GF-D8 (cell line): ENCODE data around the gene ACYP2.

ENCODE experiments used
- DNase-seq: peaks from one replicate; lab custom pipeline; 2025; lab: John Stamatoyannopoulos, UW

The ACYP2 gene

DNA sequence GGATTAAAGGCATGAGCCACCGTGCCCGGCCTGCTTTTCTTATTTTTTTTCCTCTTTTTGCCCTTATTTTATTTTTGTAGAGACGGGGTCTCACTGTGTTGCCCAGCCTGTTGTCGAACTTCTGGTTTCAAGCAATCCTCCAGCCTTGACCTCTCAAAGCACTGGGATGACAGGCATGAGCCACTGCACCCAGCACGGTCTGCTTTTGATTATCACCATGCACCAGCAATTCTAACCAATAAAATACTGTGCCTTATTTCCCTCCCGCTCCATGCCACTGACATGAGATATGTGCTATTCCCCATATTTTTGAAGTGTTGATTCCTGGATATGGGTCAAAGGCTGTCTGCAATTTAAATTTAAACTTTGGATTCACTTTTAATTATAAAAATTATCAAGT lies 42.9 kb downstream of the ACYP2 start:
- no peak for DNase-seq

DNA sequence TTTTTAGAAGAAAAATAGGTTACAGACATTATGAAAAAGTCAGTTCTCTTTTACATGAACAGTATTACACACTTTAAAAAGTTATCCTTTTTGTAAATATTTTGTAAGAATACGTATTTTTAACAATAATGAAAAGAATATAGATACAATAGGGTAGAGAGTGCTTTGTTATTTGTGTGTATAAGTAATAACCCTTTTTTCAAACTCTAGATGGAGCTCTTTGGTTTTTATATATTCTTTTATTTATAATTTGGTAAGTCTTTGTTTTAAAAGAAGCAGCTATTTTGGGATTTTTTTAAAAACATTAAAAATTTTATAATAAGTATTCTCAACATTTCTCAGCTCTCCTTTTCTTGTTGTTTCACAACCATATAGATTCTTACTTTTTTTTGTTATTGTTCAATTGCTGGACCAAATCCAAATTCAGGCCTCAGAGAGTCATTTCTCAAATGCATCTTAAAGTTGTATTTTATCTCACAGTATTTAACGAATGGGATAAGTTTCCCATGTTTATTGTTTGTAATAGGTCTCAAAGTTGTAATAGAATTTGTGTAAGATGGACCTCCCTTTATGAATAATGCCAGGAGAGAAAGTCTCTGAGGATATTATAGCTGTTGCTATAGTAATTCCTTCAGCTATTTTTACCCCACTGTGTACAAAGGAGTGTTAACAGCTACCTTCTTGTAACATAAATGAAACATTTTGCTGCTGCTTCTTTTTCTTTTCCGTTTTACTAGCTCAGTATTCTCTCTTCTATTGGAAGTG lies 46.4 kb downstream of the ACYP2 start:
- no peak for DNase-seq

DNA sequence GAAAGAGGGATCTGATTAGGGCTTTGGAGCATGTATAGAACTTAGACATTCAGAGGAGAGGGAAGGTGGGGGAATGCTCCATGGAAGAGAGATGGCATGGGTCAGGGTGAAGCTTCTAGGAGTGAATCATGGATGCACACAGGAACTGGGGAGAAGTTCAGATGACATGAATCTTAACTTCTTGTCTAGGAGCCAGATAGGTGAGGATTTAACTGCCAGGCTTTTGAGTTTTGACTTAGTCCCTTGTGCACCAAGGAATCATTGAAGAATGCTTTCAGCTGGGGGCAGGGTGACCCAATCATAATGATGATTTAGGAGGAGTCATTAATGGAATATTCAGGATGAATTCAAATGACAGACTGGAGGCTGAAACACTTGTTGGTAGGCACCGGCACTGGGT lies 48.7 kb downstream of the ACYP2 start:
- DNase-seq = no peak

DNA sequence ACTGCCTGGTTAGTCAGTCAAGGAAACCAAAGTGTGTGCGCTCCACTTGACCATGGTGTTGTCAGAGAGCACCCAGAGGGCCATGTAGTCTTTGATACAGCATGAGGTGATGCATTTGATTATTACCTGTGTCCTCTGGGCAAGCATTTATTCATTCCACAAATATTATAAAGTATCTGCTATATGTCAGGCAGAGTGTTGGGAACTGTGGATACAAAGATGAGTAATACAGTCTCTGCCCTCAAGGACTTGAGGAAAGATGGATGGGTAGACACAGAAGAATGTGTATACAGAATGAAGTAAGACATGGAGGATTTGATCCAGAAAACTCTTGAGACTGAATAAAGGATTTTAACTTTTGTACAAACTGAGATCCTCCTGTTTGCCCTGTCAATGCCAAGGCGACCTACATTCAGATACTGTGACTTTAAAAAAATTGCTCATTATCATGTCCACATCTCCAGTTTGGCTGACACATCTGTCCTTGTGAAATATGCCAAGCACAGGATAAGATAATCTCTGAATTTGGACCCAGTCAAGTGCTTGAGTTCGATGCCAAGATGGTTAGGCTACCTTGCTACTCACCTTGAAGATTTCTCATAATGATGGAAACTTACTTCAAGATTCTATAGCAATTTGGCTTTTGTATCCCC lies 50.8 kb downstream of the ACYP2 start:
- no peak for DNase-seq

DNA sequence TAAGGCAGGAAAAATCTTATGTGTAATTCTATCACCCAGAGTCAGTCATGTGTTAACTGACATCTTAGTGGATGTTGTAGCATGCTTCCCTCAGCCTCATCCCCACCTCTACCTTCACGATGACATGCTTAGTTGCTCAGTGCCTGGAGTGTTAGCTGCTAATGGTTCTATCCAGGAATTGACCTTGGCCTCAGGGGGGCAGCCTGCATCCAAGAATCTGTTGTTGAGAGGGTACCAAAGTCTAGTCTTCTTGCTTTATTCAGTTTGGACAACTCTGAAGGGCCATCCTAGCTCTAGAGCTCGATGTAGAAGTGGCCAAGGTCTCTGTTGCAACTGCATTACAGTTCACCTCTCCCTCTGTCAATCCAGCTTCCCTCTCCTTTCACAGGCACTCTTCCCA lies 61.2 kb downstream of the ACYP2 start:
- no peak for DNase-seq

DNA sequence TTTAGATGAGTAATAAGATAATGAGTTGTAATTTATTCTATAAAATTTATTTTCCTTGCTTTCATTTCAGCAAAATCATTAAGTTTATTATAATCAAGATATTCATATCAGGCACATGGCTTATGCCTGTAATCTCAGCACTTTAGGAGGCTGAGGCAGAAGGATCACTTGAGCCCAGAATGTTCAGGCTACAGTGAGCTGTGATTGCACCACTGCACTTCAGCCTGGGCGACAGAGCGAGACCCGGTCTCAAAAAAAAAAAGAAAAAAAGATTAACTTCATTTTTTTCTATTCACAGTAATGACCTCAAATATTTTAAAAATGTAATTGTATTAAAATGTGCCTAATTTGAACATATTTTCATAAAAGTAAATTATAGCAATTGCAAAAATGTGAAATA lies 67.9 kb downstream of the ACYP2 start:
- DNase-seq = no peak

DNA sequence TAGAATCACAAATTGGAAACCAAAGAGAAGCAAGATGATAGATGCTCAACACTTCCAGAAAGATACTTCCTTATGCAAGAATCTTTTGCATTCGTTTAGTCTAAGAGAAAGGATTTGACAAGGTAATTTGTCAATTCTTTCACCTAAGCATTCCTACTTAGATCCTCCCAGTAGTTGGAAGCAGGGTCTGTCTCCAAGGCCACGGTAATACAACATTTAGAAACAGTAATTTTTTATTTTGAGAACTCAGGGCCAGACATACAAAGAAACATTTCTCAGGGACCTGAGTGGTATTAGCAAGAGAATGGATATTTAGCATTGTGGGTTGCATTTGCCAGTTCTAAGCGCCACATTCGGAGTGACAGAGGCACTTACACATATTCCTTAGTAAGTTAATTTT lies 68.6 kb downstream of the ACYP2 start:
- no peak for DNase-seq

DNA sequence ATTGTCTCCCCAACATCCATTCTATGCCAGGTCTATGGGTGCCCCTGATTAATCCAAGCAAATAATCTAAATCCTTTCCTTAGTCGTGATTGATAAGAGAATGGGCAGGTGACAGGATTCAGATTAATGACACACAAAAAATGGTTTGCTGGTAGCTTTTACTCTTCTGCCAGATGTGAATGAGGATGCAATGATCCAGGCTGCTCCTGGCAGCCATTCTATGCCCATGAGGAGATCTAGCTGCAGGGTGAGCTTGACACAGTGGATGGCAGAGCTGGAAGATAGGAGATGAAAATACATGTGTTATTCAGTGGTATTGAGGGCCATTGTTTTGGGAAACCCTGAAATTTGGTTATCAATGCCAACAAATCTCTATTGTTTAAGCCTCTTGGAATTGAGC lies 69.7 kb downstream of the ACYP2 start:
- DNase-seq = no peak

DNA sequence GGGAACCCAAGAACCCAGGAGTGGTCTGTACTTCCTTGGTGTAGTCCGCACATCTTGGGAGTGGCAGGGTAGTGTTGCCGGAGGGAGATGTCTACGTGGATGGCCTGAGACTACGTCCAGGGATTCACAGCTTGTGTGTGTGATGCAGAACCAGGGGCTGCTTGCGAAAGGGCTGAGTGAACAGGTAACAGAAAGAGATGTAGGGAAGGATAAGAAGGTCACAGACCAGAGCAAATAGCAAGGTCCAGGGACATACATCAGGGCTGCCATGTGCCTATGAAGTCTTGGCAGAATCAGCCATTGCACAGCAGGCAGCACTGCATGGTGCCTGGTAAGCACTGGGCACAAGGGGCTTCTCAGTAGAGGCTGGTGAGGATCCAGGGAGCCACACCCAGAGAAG lies 71.9 kb downstream of the ACYP2 start:
- no peak for DNase-seq

DNA sequence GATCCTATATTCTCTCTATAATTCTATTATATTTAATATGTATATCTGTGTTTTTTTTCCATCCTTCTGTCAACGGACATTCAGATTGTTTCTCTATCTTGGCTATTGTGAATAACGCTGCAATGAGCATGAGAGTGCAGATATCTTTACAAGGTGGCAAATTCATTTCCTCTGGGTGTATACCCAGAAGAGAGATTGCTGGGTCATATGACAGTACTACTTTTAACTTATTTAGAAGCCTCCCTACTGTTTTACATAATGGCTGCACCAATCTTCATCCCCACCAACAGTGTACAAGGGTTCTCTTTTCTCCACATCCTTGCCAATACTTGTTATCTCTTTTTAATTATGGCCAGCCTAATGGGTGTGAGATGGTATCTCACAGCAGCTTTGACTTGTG lies 74.1 kb downstream of the ACYP2 start:
- no peak for DNase-seq

DNA sequence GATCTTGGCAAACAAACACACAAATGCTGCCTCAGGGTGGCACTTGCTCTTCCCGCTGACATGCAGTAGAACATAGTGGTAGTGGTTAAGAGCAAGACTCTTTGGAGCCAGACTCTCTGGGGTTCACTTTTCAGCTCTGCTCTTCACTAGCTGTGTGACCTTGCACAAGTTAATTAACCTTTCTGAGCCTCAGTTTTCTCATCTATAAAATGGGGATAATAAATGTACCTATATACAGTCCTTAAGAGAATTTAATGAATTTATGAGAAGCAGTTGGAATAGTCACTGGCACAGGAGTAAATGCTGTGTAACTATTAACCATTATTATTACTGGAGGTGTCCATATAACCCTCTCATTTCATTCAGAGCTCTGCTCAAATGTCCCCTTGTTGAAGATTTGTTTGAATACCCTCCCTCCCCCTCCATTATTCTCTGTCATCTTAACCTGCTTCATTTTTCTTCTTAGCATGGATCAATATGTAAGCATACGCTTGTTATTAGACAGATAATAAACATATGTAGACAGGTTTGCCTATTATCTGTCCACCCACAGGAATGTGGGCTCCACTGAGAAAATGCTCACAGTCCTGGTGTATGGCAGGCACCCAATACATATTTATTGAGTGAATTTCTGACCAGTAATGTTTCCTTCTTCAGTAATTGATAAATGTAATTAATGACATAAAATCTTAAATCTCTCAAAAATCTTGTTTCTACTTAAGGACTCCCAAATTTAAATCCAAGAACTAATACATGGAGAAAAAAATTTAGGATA lies 76.1 kb downstream of the ACYP2 start:
- DNase-seq = no peak

DNA sequence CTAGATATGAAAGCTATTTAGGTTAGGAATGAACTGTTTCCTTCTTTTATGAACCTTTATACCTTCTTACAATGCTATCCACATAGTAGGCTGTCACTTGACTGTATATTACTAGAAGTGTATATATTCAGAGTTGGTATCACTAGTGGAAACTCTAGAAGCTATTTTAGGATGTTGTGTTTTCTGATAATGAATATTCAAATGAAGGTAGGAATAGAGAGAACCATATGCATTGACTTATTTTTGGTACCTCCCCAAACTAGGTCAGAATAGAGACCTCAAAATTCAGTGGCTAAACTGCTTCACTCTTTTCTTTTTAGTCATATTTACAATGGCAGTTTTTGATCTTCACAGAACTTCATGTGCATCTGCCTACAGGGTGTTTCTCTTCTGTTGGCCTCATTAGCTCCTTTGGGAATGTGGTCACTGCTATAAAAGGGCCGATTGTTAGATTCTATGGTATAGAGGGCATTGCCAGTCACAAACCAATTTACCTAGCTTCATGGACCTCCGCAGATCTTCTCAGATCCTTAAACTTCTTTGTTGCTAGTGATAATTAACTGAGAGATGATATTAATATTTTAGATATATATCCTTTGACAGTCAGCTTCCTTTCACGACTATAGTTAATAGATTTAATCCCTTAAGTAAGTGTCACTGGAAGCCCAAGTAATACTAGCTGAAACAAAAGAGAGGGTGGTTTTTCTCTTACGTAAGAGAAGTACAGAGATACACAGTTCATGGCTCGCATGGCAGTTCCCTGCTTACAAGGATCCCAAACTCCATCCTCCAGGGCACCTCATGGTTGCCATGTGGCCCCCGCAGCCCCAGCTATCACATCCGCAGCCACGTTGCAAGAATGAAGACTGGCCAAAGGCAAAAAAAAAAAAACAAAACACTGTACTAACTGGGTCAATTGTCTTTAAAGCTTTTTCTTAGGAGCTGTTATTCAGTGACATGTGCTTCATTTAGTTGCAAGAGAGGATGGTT lies 79.6 kb downstream of the ACYP2 start:
- DNase-seq = no peak

DNA sequence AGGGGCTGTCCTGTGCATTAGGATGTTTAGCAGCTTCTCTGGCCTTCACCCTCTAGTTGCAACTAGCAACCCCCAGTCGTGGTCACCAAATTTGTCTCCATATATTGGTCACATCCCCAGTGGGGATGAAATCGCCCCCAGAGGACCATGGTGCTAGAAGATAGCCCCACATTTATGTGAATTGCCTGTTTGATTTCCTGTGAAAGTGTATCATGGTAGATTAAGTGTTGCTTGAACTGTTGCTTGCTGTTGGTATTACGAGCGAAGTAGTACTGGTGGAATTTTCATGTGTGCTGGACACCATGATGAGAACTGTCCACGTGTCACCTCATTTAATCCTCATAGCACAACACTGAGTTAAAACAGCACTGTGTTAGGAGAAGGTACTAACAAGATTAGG lies 81.2 kb downstream of the ACYP2 start:
- DNase-seq = no peak

DNA sequence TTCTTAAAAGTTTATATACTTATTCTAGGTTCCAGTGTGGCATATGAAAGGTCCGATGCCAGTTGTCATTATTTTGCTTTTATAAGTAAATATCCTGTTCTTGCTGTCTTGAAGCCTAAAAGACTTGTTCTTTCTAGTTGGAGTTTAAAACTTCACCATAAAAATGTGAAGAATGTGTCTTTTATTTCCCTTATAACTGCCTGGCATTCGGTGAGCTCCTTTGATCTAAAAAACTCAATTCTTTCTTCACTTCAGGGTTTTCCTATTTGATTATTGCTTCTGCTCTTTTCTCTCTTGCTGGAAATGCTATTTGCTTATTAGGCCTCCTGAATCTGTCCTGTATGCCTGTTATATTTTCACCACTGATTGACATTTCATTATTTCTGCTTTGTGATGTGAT lies 89.1 kb downstream of the ACYP2 start:
- DNase-seq = no peak

DNA sequence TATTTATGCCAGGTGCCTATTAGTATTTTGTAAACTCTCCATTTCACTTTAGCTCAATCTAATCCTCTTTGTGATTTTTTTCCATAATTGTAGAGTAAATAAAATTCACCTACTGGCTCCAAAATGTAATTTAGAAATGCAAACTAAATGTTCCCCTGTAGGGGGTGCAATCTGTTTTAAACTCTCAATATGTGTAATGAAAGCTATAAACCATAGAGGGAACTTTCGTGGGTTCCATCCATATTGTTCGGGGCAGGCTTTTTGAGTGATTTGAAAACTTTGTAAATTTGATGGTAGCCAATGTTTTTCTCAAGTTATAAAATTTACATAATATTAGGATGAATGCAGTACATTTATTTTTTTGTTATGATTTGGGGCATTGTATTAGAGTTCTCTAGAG lies 91.2 kb downstream of the ACYP2 start:
- DNase-seq = no peak

DNA sequence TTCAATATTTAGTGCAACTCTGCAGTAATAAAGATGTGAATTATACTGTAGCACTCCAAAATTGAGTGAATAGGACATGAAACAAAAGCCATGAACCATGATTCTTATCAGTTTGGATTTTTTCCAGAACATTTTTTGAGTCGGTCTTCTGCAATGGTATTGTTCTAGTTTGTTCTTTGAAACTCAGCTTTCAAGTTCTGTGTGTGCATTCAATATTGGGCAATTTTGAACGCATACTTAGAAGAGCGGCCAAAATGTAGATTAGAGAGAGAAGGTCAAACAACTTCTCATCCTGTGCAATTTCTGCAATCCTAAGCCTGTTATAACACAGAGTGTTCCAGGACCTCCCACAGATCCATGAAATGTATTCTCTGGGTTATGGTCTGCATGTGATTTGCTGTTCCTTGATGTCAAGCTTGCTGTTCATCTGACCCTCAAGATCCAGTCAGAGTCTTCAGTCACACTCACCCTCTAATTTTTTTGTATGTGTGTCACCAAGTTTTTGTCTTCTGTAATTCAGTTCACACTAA lies 92.3 kb downstream of the ACYP2 start:
- DNase-seq = no peak

DNA sequence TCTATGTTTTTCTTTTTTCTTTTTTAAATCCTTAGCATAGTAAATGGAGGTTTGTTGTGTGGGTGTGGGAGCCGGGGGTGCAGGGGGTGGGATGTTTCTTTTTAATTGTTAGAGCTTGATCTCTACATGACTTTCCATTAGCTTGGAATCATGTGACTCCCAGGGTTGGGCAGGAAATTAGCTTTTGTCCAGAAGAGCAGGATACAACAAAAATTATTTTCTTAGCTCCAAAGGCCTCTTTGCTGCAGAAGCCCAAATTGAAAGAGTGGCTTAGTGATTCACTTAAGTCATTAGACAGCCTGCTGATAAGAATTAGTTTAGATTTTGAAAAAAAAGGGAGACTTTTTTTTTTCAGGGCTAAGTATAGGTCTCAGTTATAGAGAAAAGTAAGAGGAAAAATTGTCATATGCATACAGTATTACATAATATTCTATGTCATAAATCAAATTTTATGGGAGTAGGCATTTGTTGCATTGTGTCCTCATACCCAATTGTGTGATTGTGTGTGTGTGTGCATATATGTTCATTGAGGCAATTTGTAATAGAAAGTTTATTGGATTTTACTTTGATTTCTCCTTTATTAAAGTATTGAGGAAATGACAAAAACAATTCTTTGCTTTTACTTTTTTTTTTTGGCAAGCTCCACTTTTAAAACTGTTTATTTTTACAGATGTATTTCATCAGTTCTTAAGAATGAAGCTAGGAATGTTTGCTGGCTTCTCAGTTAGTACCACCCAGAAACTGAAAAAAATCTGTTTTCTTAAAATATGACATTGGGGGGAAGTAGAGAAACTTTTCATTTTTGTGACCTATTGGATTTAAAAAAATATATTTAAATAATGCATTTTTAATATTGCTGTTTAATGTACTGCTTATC lies 93.2 kb downstream of the ACYP2 start:
- peak; percentile 9 for DNase-seq

DNA sequence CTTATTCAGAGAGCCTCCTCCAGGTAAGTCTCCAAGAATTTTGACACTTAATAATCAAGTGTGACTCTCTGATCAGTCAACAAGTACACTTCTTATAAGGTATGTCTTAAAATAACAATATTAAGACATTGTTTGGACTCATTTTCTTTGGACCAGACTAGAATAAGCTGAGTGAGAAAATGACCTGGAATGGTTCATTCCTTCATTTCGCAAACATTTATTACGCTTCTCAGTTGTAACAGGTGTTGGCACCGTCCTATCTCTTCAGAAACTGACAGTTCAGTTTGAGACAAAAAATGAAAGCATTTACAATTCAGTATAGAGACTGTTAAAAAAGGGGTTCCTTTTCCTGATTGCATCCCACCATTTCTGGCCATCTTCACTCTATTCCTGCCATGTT lies 94.0 kb downstream of the ACYP2 start:
- DNase-seq = no peak

DNA sequence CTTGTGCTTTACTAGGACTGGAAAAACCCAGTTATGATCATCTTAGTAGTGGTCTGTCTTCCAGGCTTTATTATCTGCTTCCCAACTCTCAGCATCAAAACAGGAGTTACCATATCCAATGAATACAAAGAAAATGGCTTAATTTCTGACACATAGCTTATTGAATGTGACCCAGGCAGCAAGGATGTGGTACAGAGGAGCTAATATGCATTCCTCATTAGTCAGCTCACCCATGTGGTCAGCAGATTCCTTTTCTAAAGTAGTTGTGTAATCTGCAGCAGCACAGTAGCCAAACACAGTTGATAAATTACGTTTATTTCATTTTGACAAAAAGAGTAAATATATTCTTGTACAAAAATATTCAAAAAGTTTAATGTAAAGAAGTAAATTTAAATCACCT lies 97.0 kb downstream of the ACYP2 start:
- DNase-seq = no peak

DNA sequence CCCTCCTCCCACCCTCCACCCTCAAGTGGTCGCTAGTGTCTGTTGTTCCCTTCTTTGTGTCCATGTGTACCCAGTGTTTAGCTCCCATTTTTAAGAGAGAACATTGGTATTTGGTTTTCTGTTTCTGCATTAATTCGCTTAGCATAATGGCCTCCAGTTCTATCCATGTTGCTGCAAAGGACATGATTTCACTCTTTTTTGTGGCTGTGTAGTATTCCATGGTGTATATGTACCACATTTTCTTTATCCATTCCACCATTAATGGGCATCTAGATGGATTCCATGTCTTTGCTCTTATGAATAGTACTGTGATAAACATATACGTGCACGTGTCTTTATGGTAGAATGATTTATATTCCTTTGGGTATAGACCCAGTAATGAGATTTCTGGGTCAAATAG lies 97.7 kb downstream of the ACYP2 start:
- no peak for DNase-seq

DNA sequence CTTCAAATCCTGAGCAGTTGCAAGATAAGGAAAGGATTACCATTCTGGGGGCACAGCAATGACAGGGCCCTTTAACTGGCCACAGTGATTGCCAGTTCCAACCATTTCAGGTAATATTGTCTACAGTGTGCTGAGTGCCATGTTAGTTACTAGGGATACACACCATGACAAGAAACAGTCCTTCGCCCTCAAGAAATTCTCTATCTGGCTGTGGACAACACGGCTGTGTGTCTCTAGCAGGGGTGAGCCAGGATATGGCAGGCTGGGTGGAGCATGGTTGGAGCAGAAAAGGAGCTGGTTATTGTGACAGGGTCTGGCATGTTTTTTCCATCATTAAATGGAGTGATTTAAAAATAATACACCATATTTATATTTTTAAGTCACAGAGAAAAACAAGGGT lies 109.6 kb downstream of the ACYP2 start:
- no peak for DNase-seq
